ENCODE results near the gene ITIH5. TPM values are rescaled to one million over a fixed set of nuclear protein-coding genes. Genes with fewer than 3 reads are reported as not detected.
"Not testable (repeated sequence)": the region's sequence is repeated elsewhere in the genome, so short reads cannot be mapped to it uniquely, and the experiment has no call there.

Gene ITIH5
- total RNA-seq, 1 donor from 2014 or later = not detected

DNA sequence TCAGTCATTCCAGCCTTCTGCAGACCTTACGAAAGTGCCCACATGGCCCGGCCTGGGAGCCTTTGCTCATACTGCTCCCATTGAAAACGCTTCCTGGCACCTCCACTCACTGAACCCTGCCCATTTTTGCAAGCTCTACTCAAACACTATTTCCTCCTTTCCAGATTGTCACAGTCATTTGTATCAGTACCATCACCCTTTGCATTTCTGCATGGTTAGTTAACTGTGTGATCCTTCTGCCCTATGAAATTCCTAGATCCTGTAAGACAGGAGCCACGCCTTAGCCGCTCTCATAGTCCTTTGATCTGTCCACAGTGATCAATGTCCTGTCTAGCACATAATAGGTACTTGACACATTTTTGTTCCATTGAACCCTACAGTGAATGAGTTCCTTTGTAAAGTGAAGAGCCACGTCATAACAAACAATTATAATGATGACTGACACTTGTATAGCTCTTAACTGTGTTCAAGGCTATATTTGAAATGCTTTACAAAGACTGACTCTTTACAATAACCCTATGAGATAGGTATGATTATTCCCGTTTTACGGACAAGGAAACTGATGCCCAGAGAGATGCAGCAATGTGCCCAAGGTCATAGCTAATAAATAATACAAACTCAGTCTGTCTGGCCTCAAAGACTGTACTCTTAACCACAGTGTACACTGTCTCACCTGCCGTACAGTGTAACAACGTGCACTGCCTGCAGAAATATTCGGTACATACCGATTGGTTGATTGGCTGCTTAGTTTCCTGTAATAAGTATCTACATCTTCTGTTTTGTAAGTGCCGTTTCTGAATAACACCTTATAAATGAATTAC, 19.8 kb upstream of the ITIH5 start:
- TF ChIP-seq, protein P1, sequence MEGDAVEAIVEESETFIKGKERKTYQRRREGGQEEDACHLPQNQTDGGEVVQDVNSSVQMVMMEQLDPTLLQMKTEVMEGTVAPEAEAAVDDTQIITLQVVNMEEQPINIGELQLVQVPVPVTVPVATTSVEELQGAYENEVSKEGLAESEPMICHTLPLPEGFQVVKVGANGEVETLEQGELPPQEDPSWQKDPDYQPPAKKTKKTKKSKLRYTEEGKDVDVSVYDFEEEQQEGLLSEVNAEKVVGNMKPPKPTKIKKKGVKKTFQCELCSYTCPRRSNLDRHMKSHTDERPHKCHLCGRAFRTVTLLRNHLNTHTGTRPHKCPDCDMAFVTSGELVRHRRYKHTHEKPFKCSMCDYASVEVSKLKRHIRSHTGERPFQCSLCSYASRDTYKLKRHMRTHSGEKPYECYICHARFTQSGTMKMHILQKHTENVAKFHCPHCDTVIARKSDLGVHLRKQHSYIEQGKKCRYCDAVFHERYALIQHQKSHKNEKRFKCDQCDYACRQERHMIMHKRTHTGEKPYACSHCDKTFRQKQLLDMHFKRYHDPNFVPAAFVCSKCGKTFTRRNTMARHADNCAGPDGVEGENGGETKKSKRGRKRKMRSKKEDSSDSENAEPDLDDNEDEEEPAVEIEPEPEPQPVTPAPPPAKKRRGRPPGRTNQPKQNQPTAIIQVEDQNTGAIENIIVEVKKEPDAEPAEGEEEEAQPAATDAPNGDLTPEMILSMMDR (conservative IDR thresholded peaks at IDR 0.05; ENCODE audit: low read depth, low read length) = no peak
- no peak overlapping the region for H3K4me3 ChIP-seq (ENCODE audit: low read depth, low read length)
- DNase-seq (ENCODE audit: low read depth) = no peak

DNA sequence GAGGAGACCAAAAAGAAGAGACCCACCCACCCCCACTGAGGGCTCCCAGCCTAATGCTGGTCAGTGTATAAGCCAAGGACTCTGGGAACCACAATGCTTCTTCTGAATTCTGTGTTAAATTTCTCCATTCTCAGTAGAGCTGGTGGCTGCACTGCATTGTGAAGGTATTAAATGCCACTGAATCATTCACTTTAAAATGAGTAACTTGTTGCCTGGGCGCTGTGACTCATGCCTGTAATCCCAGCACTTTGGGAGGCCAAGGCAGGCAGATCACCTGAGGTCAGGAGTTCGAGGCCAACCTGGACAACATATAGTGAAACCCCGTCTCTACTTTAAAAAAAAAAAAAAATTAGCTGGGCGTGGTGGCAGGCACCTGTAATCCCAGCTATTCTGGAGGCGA, 13.3 kb upstream of the ITIH5 start:
- not testable (repeated sequence) for DNase-seq (ENCODE audit: low read depth)

DNA sequence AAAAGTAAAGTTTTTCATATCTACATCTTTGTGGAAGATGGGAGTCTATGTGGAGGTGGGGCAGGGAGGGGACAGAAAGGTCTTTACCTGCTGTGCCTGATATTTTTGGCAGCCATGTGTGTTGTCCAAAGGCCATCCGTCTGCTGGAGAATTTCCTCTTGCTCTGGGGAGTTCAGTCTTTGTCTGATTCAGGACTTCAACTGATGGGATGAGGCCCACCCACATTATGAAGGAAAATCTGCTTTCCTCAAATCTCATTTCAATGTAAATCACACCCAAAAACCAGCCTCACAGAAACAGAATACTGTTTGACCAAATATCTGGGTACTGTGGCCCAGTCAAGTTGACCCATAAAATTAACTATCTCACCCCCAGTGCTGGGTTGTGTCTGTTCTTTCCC, 12.5 kb upstream of the ITIH5 start:
- TF ChIP-seq, protein P1 (conservative IDR thresholded peaks at IDR 0.05; ENCODE audit: low read depth, low read length) = no peak
- DNase-seq (ENCODE audit: low read depth) = no peak
- H3K4me3 ChIP-seq (ENCODE audit: low read depth, low read length) = no peak overlapping the region

More for the DNA sequence above, 13.3 kb upstream of the ITIH5 start:
- H3K4me3 ChIP-seq (ENCODE audit: low read depth, low read length) = not testable (repeated sequence)

DNA sequence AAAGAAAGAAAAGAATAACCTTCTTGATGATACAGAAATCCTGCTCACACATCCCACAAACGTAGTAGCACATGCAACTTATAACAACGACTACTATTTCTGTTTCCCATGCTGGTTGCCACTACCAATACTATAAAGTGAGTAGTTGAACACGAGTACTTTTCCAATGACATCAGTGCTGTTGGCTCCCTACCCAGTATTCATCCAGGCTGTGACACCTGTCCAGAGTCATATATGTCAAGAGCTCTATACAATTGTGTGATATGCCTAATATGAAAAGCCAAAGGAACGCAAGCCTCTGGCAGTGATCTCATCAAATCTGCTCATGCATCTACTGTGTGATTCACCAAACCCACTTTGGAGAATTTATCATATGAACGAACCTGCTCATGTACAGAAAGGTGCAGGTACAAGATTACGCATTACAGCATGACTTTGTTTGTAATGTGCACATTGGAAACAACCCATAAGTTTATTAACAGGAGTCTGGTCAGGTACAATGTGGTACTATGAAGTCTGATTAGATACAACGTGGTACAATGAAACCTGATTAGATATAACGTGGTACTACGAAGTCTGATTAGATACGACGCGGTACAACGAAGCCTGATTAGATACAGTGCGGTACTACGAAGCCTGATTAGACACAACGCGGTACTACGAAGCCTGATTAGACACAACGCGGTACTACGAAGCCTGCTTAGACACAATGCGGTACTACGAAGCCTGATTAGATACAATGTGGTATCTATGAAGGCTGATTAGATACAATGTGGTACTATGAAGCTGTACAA, 5.8 kb upstream of the ITIH5 start:
- no peak for DNase-seq (ENCODE audit: low read depth)
- TF ChIP-seq, protein P1 (conservative IDR thresholded peaks at IDR 0.05; ENCODE audit: low read depth, low read length) = no peak
- H3K4me3 ChIP-seq (ENCODE audit: low read depth, low read length) = no peak overlapping the region

DNA sequence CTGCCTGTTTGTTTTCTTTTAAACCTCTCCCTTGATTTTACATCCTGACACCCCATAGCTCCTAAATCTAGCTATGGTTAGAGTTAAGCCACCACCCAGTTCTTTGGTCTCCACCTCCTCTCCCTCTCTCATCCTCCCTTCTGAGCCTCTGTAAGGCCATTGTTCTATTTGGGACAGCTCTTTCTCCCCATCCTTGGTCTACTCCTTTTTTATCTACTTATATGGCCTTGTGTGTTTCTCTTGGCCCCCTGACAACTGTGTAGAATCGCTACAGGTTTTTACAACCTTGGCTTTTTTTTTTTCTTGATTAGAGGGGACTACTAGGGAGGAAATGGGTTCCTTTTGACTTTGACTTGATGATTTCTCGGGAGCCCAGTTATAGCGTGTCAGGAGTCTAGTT, 3.4 kb upstream of the ITIH5 start:
- DNase-seq (ENCODE audit: low read depth) = no peak
- TF ChIP-seq, protein P1 (conservative IDR thresholded peaks at IDR 0.05; ENCODE audit: low read depth, low read length) = no peak
- no peak overlapping the region for H3K4me3 ChIP-seq (ENCODE audit: low read depth, low read length)

DNA sequence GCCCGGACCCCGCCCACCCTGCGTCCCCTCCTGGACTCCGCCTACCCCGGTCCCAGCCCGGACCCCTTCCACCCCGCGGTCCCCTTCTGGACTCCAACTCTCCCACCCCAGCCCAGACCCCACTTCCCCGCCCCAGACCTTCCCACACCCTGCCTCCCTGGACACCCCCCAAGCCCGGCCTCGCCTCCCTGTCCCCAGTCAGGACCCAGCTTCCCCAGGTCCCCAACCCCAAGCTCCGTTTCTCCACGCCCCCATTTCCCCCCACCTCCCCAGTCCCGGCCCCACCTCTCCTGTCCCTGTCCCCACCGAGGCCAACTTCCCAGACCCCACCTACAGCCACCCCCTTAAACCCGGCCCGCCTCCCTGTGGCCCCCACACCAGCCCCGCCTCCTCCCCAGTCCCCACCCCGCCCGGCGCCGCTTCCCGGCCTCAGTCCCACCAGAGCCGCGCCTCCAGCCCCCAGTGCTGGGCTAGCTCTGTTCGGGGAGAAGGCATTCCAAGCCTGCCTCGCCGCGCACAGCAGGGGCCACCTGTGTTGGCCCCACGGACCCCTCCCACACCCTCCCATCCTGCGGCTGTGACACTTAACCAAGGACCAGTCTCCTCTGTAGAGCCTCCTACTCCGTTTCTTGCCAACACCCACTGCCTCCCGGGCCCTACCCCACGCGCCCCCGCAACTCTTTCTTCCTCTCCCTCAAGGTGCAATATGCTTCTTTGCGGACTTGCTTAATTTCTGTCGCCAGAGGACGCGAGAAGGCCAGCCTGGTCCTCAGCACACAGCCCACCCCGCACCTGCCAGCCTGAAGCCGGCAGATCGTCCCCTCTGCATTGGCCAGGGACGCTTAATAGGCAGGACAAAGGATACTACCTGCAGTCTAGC, 736 bp upstream of the ITIH5 start:
- H3K4me3 ChIP-seq (ENCODE audit: low read depth, low read length) = no peak overlapping the region

More for the DNA sequence above, 736 bp upstream of the ITIH5 start:
- no peak for DNase-seq (ENCODE audit: low read depth)
- TF ChIP-seq, protein P1 (conservative IDR thresholded peaks at IDR 0.05; ENCODE audit: low read depth, low read length) = no peak
